Left ventricle myocardium superior (tissue), 1 donor: Measurements from ENCODE around the gene ARHGEF11. TPM values are rescaled to one million over a fixed set of nuclear protein-coding genes. Genes with fewer than 3 reads are reported as not detected.

ENCODE experiments used
- ATAC-seq: fragments of 200-7000 bp; cut with Tn5 transposase; one replicate; pipeline ENCODE4 v1.9.1; 2020; ENCODE audit warnings: mild to moderate bottlenecking, moderate library complexity
- DNase-seq: peaks from one replicate; pipeline ENCODE4 v3.0.0-alpha.2; 2020
- intact Hi-C: fragments of 100-400 bp; cut with micrococcal nuclease; formaldehyde crosslinking; loops from one replicate; pipeline ENCODE4 v1.11.0; 2022
- total RNA-seq: library from RNA; stranded (reverse); fragmentation: NEBNext Ultra II Directional; extraction: Animal tissue kit (Norgen Biotek cat#: 25700); gene quantifications from one replicate; pipeline ENCODE4 v1.2.1, GENCODE V29; 2021
- donor health status: DM: no; HTN: yes; CAD: no; lungs with severe emphysema.

Gene ARHGEF11
- total RNA-seq, 1 donor from 2014 or later = 28.8 TPM

DNA sequence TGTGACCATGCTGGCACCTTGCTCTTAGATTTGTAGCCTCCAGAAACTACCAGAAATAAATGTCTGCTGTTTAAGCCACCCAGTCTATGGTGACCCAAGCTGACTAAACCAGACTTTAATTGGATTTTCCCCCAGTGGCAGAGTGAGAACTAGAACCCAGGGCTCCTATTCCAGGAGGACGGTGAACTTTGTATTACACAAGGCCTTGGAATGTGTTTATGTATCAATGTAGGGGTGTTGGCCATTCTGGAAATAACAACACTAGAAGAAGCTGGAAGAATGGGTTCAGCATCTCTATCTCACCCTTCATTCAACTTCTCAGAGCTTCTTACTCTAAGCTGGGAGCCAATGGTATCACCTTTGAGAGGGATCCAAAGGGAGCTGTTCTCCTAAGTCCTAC is 37.0 kb downstream of the ARHGEF11 start:
- intact Hi-C loops = no loop called here
- ATAC-seq = no peak
- DNase-seq = no peak

DNA sequence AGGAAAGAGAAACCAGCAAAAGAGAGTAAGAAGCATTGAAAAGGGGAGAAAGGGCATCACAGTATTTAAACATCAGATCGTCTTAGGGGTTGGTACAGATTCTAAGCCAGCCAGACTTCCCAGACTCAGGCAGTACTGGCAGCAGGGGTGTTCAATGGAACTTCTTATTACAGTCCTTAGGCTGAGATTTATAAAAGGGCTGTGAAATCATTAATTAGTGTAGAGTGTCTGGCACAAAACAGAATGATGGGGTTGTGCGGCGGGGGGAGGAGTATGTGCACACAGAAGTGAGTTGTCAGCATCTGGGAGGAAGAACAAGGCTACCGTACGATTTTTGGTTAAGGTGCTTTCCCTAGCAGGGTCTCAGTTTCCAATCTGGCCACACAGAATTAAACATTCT is 38.2 kb downstream of the ARHGEF11 start:
- intact Hi-C loops = no loop called here
- ATAC-seq = no peak
- DNase-seq = no peak

GRCh38 chr1:157006676-157007075 is 38.9 kb downstream of the ARHGEF11 start:
- DNase-seq (no peak), ATAC-seq (no peak)
- intact Hi-C loops = no loop called here

GRCh38 chr1:157005965-157006364 is 39.6 kb downstream of the ARHGEF11 start:
- ATAC-seq (no peak), DNase-seq (no peak)
- intact Hi-C loops = no loop called here

GRCh38 chr1:157004806-157005205 is 40.7 kb downstream of the ARHGEF11 start:
- DNase-seq = no peak
- intact Hi-C loops = no loop called here
- peak; percentile 21 for ATAC-seq

- intact Hi-C loops = no loop called here
These were observed 41.2 kb downstream of the ARHGEF11 start for GRCh38 chr1:157004327-157004726.

GRCh38 chr1:157001304-157001703 is 44.2 kb downstream of the ARHGEF11 start:
- no peak for ATAC-seq
- intact Hi-C loops = no loop called here

More at GRCh38 chr1:157004327-157004726, 41.2 kb downstream of the ARHGEF11 start:
- ATAC-seq = no peak
- no peak for DNase-seq

DNA sequence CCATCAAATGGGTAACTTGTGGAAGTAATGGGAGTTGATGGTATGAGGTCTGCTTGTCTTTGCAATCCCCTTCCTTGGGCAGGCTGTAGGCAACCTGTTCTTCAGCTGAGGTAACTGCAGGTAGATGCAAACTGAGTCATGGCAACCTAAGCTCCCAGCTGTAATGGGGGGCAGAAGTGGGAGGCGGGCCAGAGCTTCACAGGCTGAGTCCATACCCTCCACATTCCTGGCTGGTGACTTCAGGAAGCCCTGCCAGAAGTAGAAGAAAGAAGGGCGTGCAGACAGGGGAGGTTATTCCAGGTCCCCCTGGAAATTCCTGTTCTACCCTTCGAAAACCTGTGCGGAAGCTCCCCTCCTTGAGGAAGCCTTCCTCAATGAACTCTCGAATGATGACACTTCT is 44.9 kb downstream of the ARHGEF11 start:
- no peak for DNase-seq
- ATAC-seq = no peak
- intact Hi-C loops = no loop called here

More at GRCh38 chr1:157001304-157001703, 44.2 kb downstream of the ARHGEF11 start:
- no peak for DNase-seq

- DNase-seq = no peak
- intact Hi-C loops = no loop called here
- no peak for ATAC-seq
These were observed 45.8 kb downstream of the ARHGEF11 start for GRCh38 chr1:156999596-157000320.

GRCh38 chr1:156998840-156999500 is 46.6 kb downstream of the ARHGEF11 start:
- intact Hi-C loops = no loop called here
- ATAC-seq = no peak
- DNase-seq = no peak

- no peak for DNase-seq
- ATAC-seq = no peak
- intact Hi-C loops = no loop called here
These were observed 47.2 kb downstream of the ARHGEF11 start for GRCh38 chr1:156998301-156998700.

- intact Hi-C loops = no loop called here
These were observed 50.1 kb downstream of the ARHGEF11 start for GRCh38 chr1:156995412-156995811.

GRCh38 chr1:156994277-156994676 is 51.3 kb downstream of the ARHGEF11 start:
- DNase-seq = no peak
- ATAC-seq = no peak
- intact Hi-C loops = no loop called here

More at GRCh38 chr1:156995412-156995811, 50.1 kb downstream of the ARHGEF11 start:
- ATAC-seq (no peak), DNase-seq (no peak)

- DNase-seq (no peak), ATAC-seq (no peak)
- intact Hi-C loops = no loop called here
These were observed 52.0 kb downstream of the ARHGEF11 start for GRCh38 chr1:156993426-156994147.

GRCh38 chr1:156992215-156992614 is 53.3 kb downstream of the ARHGEF11 start:
- no peak for DNase-seq
- intact Hi-C loops = no loop called here
- no peak for ATAC-seq

GRCh38 chr1:156987715-156988114 is 57.8 kb downstream of the ARHGEF11 start:
- ATAC-seq = no peak
- no peak for DNase-seq
- intact Hi-C loops = no loop called here

GRCh38 chr1:156980551-156980950 is 65.0 kb downstream of the ARHGEF11 start:
- intact Hi-C loops = loop anchor here (5.0 kb wide), 1 partner anchor 92 kb away; no protein-coding TSS in a partner anchor
- DNase-seq (no peak), ATAC-seq (peak; percentile 62)

GRCh38 chr1:156975084-156975483 is 70.5 kb downstream of the ARHGEF11 start:
- intact Hi-C loops = no loop called here
- DNase-seq (no peak), ATAC-seq (no peak)

DNA sequence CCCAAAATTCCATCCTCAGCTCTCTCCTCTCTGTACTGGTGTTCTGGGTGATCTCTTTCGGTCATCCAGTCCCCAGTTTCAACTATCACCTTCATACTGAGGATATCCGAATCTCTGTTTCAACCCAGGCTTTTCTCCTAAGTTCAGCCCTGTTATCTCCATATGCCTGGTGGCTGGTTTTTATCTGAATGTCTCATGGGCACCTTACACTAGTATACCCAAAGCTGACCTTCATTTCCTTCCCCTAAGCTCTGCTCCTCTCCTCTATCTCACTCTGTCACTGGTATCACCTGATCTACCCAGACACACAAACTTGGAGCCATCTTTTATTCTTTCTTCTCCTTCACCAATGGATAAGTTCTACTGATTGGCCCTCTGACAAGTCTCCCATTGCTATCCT is 72.1 kb downstream of the ARHGEF11 start:
- intact Hi-C loops = no loop called here
- ATAC-seq = no peak
- DNase-seq = no peak

DNA sequence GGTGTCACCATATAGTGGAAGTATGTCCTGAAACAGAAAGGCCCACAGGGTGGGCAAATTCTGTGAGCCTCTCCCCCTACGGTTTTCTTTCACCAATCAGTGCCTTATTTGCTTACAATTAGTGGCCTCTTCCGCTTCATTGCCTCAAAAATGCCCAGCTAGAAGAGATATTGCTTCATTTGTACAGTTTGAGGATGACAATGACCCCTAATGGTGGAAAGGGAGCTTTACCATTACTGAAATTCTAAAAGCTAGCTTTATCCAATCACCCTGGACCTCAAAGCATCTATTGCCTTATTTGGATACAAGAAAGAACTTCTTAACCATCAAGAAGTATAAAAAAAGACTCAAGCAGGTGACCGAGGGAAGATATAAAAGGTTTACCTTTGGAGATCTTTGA is 75.5 kb downstream of the ARHGEF11 start:
- DNase-seq = no peak
- intact Hi-C loops = no loop called here
- ATAC-seq = no peak
